Right atrium auricular region (tissue), 2 donors: Measurements from ENCODE around the gene DLG1. TPM values are rescaled to one million over a fixed set of nuclear protein-coding genes. Genes with fewer than 3 reads are reported as not detected.

Experiments
- DNase-seq: peaks from one replicate; pipeline ENCODE4 v3.0.0-alpha.2; 2019; ENCODE audit warnings: low spot score
- H3K27ac ChIP-seq, 2 donors: fragments of 200-600 bp; sonication (generic); 1 replicate in 1 of 2; 2 replicates in 1 of 2; pipeline ENCODE4 v1.5.1; 2016 to 2019
- H3K27me3 ChIP-seq, 2 donors: fragments of 200-600 bp; sonication (generic); one replicate each; pipeline versions ENCODE4 v1.5.1 to v1.6.0; 2017 to 2019
- H3K36me3 ChIP-seq: fragments of 200-600 bp; sonication (generic); one replicate; pipeline ENCODE4 v1.5.1; 2016
- H3K4me1 ChIP-seq, 2 donors: fragments of 200-600 bp; sonication (generic); one replicate each; pipeline versions ENCODE4 v1.5.1 to v1.6.0; 2017 to 2019
- H3K4me3 ChIP-seq, 2 donors: fragments of 200-600 bp; sonication (generic); 1 replicate in 1 of 2; 2 replicates in 1 of 2; pipeline ENCODE4 v1.5.1; 2017 to 2019; ENCODE audit warnings: mild to moderate bottlenecking in 1 of 2, moderate library complexity in 1 of 2
- H3K9me3 ChIP-seq, 2 donors: fragments of 200-600 bp; sonication (generic); one replicate each; pipeline ENCODE4 v1.5.1; 2019
- CTCF ChIP-seq, 2 donors: fragments of 200-600 bp; sonication (generic); IDR thresholded peaks; one replicate each; pipeline ENCODE4 v1.5.1; 2019; ENCODE audit warnings: antibody characterized with exemption in 2 of 2
- total RNA-seq, 2 donors: library from RNA; depleted of rRNA; stranded (reverse); fragments of >200 nt; gene quantifications; one replicate each; pipeline ENCODE4 v1.1.0, GENCODE V29; 2016

The DLG1 gene
- total RNA-seq, 2 donors from 2014 or later, result 24.4 to 49.9 TPM

- no peak for DNase-seq
- Histone ChIP-seq H3K27ac (no peak overlapping the region), H3K27me3 (no peaks in the 10 kb centered on the region), H3K9me3 (peaks cover 4 to 32% of the 10 kb centered on the region in 2 donors), H3K4me1 (no peaks in the 10 kb centered on the region), H3K4me3 (no peak overlapping the region), H3K36me3 (no peaks in the 10 kb centered on the region)
- TF ChIP-seq CTCF (IDR thresholded peaks at IDR 0.05), result no peak
These were observed 57.2 kb downstream of the DLG1 start for GRCh38 chr3:197241173-197241572.

- Histone ChIP-seq H3K4me3 (no peak overlapping the region), H3K27ac (no peak overlapping the region), H3K27me3 (no peaks in the 10 kb centered on the region), H3K9me3 (peaks cover 4 to 42% of the 10 kb centered on the region in 2 donors), H3K36me3 (no peaks in the 10 kb centered on the region), H3K4me1 (no peaks in the 10 kb centered on the region)
- no peak for DNase-seq
- no peak for TF ChIP-seq CTCF (IDR thresholded peaks at IDR 0.05)
These were observed 58.6 kb downstream of the DLG1 start for GRCh38 chr3:197239857-197240256.

- Histone ChIP-seq H3K9me3 (peaks cover 4 to 42% of the 10 kb centered on the region in 2 donors), H3K36me3 (no peaks in the 10 kb centered on the region), H3K27me3 (no peaks in the 10 kb centered on the region), H3K27ac (no peak overlapping the region), H3K4me3 (no peak overlapping the region), H3K4me1 (no peaks in the 10 kb centered on the region)
- no peak for DNase-seq
- TF ChIP-seq CTCF (IDR thresholded peaks at IDR 0.05), result no peak
These were observed 59.6 kb downstream of the DLG1 start for GRCh38 chr3:197238842-197239241.

- H3K9me3 ChIP-seq, result peaks cover 4 to 33% of the 10 kb centered on the region in 2 donors
- DNase-seq, result no peak
- H3K27me3 ChIP-seq, result no peaks in the 10 kb centered on the region
- H3K36me3 ChIP-seq, result no peaks in the 10 kb centered on the region
- H3K4me3 ChIP-seq, result no peak overlapping the region
- TF ChIP-seq CTCF (IDR thresholded peaks at IDR 0.05), result no peak
- H3K27ac ChIP-seq, result no peak overlapping the region
- no peaks in the 10 kb centered on the region for H3K4me1 ChIP-seq
These were observed 60.5 kb downstream of the DLG1 start for GRCh38 chr3:197237897-197238296.

GRCh38 chr3:197236362-197236761 lies 62.0 kb downstream of the DLG1 start:
- H3K4me3 ChIP-seq, result no peak overlapping the region
- no peaks in the 10 kb centered on the region for H3K27me3 ChIP-seq
- H3K4me1 ChIP-seq, result no peaks in the 10 kb centered on the region
- TF ChIP-seq CTCF (IDR thresholded peaks at IDR 0.05), result no peak
- peaks cover 0 to 19% of the 10 kb centered on the region in 2 donors for H3K9me3 ChIP-seq
- no peaks in the 10 kb centered on the region for H3K36me3 ChIP-seq
- no peak overlapping the region for H3K27ac ChIP-seq
- no peak for DNase-seq
